ENCODE measurements around the gene ISL1.

Gene ISL1

GRCh38 chr5:51439232-51439631 is 56.0 kb downstream of the ISL1 start:
- TF ChIP-seq CTCF (IDR thresholded peaks at IDR 0.05; ENCODE audit: borderline replicate concordance, insufficient read depth, low read depth, low read length), result no peak

More at GRCh38 chr5:51439232-51439631, 56.0 kb downstream of the ISL1 start:
- H3K4me3 ChIP-seq (ENCODE audit: low read depth, low read length), result no peak overlapping the region
